HepG2 (cell line): Measurements from ENCODE around the gene ATPAF2. TPM values are rescaled to one million over a fixed set of nuclear protein-coding genes. Genes with fewer than 3 reads are reported as not detected.

Experiments used
- AGO2 ChIP-seq: fragments of 200-400 bp; formaldehyde crosslinking; optimal IDR thresholded peaks from 2 replicates; pipeline ENCODE3; 2017; ENCODE audit warnings: mild to moderate bottlenecking, low read depth, low read length, moderate library complexity
- DNMT1 ChIP-seq: sonication (generic); formaldehyde crosslinking; IDR thresholded peaks from 2 replicates; pipeline ENCODE4 v1.5.1; 2020; ENCODE audit warnings: mild to moderate bottlenecking, missing genetic modification reagents
- EED ChIP-seq: sonication (generic); formaldehyde crosslinking; IDR thresholded peaks from 2 replicates; pipeline ENCODE4 v1.5.0; 2020; ENCODE audit warnings: mild to moderate bottlenecking, missing genetic modification reagents
- GFI1 ChIP-seq: sonication (generic); formaldehyde crosslinking; IDR thresholded peaks from 2 replicates; pipeline ENCODE4 v1.5.0; 2020; ENCODE audit warnings: missing genetic modification reagents, mild to moderate bottlenecking, borderline replicate concordance
- KAT8 ChIP-seq: IDR thresholded peaks from 2 replicates; pipeline ENCODE4 v1.6.1; 2016; ENCODE audit warnings: missing genetic modification reagents, missing compliant biosample characterization
- MATR3 ChIP-seq: sonication (generic); formaldehyde crosslinking; IDR thresholded peaks from 2 replicates; pipeline ENCODE4 v1.4.0; 2020; ENCODE audit warnings: missing genetic modification reagents
- MLLT10 ChIP-seq: sonication (generic); formaldehyde crosslinking; IDR thresholded peaks from 2 replicates; pipeline ENCODE4 v1.4.0; 2020; ENCODE audit warnings: missing genetic modification reagents
- NCOA1 ChIP-seq: sonication (generic); formaldehyde crosslinking; IDR thresholded peaks from 2 replicates; pipeline ENCODE4 v1.9.0; 2021; ENCODE audit warnings: missing genetic modification reagents
- PHF20 ChIP-seq: sonication (generic); formaldehyde crosslinking; IDR thresholded peaks from 2 replicates; pipeline ENCODE4 v1.5.0; 2020; ENCODE audit warnings: mild to moderate bottlenecking, missing genetic modification reagents
- POLR2AphosphoS2 ChIP-seq: IDR thresholded peaks from 2 replicates; pipeline ENCODE4 v1.6.1; 2011; ENCODE audit warnings: low read depth, low read length, improper control_type of control experiment
- TAF1 ChIP-seq: sonication (generic); formaldehyde crosslinking; IDR thresholded peaks from 2 replicates; pipeline ENCODE4 v1.4.0; 2020; ENCODE audit warnings: missing genetic modification reagents
- TOE1 ChIP-seq: sonication (generic); formaldehyde crosslinking; IDR thresholded peaks from 2 replicates; pipeline ENCODE4 v1.4.0; 2020; ENCODE audit warnings: mild to moderate bottlenecking, missing genetic modification reagents
- ZFP37 ChIP-seq: sonication (generic); formaldehyde crosslinking; IDR thresholded peaks from 2 replicates; pipeline ENCODE4 v1.4.0; 2020; ENCODE audit warnings: missing genetic modification reagents, borderline replicate concordance
- ZSCAN12 ChIP-seq: sonication (generic); formaldehyde crosslinking; IDR thresholded peaks from 2 replicates; pipeline ENCODE4 v1.9.0; 2021; ENCODE audit warnings: mild to moderate bottlenecking, missing genetic modification reagents
- polyA plus RNA-seq, 8 experiments: library from polyadenylated mRNA; depleted of rRNA in 3 of 8; stranded (reverse) in 7 of 8; unstranded in 1 of 8; fragments of >200 nt; fragmentation: Illumina TruSeq in 4 of 8; extraction: Trizol in 4 of 8; gene quantifications; 2 replicates each; pipeline versions ENCODE4 v1.2.1 to v1.2.3, GENCODE V29; 2011 to 2016; ENCODE audit warnings: low read depth in 4 of 8, missing spikeins in 1 of 8, mixed read lengths in 1 of 8; ENCODE audit not compliant: insufficient read depth in 1 of 8
- total RNA-seq, 5 experiments: library from RNA; depleted of rRNA; stranded (reverse); fragments of >200 nt; fragmentation: Illumina TruSeq; extraction: Trizol; gene quantifications; 2 replicates each; pipeline ENCODE4 v1.2.3, GENCODE V29; 2016; ENCODE audit warnings: low read depth in 1 of 5
- TF ChIP-seq, protein P1 (sequence below): sonication (generic); formaldehyde crosslinking; IDR thresholded peaks from 2 replicates; pipeline ENCODE4 v1.8.0; 2022; ENCODE audit warnings: missing genetic modification reagents, mild to moderate bottlenecking, inconsistent platforms, borderline replicate concordance
- TF ChIP-seq, protein P2 (sequence below): IDR thresholded peaks from 2 replicates; pipeline ENCODE4 v1.6.1; 2018; ENCODE audit warnings: missing genetic modification reagents, mild to moderate bottlenecking, missing compliant biosample characterization
- TF ChIP-seq, protein P3 (sequence below): sonication (generic); formaldehyde crosslinking; IDR thresholded peaks from 2 replicates; pipeline ENCODE4 v1.9.0; 2022; ENCODE audit warnings: low read depth, missing genetic modification reagents
- TF ChIP-seq, protein P4 (sequence below): sonication (generic); formaldehyde crosslinking; IDR thresholded peaks from 2 replicates; pipeline ENCODE4 v1.4.0; 2020; ENCODE audit warnings: low read depth, missing genetic modification reagents
- TF ChIP-seq, protein P5 (sequence below): sonication (generic); formaldehyde crosslinking; IDR thresholded peaks from 2 replicates; pipeline ENCODE4 v1.5.0; 2020; ENCODE audit warnings: missing genetic modification reagents

ATPAF2 gene
- total and polyA plus RNA-seq, 2 of the 13 experiments (the other 11 are each of a cell fraction or from before 2014, with no cell fraction given): 15.0 to 16.5 TPM

DNA sequence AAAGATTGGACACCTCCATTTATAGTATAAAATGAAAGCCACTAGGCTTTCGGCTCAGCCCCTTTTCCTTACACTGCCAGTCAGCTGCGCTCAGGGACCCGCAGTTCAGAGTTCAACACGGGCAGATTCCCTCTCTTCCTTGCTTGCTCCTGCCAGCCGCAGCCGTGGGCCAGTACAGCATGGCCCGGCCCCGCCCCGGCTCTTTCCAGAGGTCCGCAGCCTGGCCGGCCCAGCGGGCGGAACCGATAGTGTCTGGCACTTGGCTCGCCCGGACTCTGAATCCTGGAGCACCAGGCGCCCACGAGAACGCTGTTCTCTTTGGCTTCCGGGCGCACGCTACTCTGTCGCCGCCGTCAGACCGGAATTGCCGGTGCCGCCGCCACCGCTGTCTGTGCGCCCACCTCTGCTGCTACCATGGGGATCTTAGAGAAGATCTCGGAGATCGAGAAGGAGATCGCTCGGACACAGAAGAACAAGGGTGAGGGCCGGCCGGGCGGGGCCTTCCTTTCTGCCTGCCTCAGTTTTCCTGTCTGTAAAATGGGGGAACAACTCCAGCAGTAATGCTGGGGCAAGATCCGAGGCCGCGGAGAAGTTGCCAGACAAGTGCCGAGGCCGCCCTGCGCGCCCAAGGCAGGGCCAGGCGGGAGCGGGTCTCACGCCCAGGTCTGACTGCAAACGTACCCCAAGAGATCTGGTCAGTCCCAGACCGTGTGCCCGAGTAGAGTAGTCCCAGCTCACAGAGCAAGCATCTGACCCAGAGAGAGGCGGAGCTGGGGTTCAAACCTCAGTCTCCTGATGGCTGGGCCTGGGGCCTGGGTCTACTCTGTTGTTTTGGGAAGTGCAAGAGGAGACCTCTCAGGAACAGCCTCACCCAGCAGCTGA lies 48.9 kb upstream of the ATPAF2 start, which contains the start of gene DRG2 (continued):
- peak; percentile 99 for TF ChIP-seq KAT8 (CRISPR knock-in tag)
- TF ChIP-seq, protein P1, sequence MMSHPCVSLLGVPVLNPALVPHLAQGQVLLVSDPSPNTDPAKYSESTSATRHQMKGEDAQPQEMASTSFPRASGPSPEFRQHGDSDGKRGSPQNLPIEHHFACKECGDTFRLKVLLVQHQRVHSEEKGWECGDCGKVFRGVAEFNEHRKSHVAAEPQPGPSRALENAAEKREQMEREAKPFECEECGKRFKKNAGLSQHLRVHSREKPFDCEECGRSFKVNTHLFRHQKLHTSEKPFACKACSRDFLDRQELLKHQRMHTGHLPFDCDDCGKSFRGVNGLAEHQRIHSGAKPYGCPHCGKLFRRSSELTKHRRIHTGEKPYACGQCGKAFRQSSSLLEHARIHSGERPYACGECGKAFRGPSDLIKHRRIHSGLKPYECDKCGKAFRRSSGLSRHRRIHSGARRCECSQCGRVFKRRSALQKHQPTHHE: peak; percentile 86
- no peak for TF ChIP-seq POLR2AphosphoS2
- TF ChIP-seq, protein P2, sequence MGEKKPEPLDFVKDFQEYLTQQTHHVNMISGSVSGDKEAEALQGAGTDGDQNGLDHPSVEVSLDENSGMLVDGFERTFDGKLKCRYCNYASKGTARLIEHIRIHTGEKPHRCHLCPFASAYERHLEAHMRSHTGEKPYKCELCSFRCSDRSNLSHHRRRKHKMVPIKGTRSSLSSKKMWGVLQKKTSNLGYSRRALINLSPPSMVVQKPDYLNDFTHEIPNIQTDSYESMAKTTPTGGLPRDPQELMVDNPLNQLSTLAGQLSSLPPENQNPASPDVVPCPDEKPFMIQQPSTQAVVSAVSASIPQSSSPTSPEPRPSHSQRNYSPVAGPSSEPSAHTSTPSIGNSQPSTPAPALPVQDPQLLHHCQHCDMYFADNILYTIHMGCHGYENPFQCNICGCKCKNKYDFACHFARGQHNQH (CRISPR knock-in tag): peak; percentile 97
- TF ChIP-seq DNMT1 (CRISPR knock-in tag): peak; percentile 81; the same call in 1 of the 2 replicates
- TF ChIP-seq, protein P3, sequence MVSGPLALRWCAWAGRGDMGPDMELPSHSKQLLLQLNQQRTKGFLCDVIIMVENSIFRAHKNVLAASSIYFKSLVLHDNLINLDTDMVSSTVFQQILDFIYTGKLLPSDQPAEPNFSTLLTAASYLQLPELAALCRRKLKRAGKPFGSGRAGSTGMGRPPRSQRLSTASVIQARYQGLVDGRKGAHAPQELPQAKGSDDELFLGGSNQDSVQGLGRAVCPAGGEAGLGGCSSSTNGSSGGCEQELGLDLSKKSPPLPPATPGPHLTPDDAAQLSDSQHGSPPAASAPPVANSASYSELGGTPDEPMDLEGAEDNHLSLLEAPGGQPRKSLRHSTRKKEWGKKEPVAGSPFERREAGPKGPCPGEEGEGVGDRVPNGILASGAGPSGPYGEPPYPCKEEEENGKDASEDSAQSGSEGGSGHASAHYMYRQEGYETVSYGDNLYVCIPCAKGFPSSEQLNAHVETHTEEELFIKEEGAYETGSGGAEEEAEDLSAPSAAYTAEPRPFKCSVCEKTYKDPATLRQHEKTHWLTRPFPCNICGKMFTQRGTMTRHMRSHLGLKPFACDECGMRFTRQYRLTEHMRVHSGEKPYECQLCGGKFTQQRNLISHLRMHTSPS (CRISPR knock-in tag): peak; percentile 42
- peak; percentile 77; the same call in 1 of the 2 replicates for TF ChIP-seq GFI1 (CRISPR knock-in tag)
- TF ChIP-seq TOE1: peak; percentile 98
- peak; percentile 91 for TF ChIP-seq NCOA1
- peak; percentile 47 for TF ChIP-seq AGO2
- peak; percentile 85 for TF ChIP-seq TAF1 (CRISPR knock-in tag)
- TF ChIP-seq PHF20: peak; percentile 98
- no peak for TF ChIP-seq MATR3 (CRISPR knock-in tag)
- TF ChIP-seq, protein P4, sequence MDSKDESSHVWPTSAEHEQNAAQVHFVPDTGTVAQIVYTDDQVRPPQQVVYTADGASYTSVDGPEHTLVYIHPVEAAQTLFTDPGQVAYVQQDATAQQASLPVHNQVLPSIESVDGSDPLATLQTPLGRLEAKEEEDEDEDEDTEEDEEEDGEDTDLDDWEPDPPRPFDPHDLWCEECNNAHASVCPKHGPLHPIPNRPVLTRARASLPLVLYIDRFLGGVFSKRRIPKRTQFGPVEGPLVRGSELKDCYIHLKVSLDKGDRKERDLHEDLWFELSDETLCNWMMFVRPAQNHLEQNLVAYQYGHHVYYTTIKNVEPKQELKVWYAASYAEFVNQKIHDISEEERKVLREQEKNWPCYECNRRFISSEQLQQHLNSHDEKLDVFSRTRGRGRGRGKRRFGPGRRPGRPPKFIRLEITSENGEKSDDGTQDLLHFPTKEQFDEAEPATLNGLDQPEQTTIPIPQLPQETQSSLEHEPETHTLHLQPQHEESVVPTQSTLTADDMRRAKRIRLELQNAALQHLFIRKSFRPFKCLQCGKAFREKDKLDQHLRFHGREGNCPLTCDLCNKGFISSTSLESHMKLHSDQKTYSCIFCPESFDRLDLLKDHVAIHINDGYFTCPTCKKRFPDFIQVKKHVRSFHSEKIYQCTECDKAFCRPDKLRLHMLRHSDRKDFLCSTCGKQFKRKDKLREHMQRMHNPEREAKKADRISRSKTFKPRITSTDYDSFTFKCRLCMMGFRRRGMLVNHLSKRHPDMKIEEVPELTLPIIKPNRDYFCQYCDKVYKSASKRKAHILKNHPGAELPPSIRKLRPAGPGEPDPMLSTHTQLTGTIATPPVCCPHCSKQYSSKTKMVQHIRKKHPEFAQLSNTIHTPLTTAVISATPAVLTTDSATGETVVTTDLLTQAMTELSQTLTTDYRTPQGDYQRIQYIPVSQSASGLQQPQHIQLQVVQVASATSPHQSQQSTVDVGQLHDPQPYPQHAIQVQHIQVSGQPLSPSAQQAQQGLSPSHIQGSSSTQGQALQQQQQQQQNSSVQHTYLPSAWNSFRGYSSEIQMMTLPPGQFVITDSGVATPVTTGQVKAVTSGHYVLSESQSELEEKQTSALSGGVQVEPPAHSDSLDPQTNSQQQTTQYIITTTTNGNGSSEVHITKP (CRISPR knock-in tag): peak; percentile 79
- no peak for TF ChIP-seq EED (CRISPR knock-in tag)
- peak; percentile 40; the same call in 1 of the 2 replicates for TF ChIP-seq ZSCAN12 (CRISPR knock-in tag)
- TF ChIP-seq, protein P5, sequence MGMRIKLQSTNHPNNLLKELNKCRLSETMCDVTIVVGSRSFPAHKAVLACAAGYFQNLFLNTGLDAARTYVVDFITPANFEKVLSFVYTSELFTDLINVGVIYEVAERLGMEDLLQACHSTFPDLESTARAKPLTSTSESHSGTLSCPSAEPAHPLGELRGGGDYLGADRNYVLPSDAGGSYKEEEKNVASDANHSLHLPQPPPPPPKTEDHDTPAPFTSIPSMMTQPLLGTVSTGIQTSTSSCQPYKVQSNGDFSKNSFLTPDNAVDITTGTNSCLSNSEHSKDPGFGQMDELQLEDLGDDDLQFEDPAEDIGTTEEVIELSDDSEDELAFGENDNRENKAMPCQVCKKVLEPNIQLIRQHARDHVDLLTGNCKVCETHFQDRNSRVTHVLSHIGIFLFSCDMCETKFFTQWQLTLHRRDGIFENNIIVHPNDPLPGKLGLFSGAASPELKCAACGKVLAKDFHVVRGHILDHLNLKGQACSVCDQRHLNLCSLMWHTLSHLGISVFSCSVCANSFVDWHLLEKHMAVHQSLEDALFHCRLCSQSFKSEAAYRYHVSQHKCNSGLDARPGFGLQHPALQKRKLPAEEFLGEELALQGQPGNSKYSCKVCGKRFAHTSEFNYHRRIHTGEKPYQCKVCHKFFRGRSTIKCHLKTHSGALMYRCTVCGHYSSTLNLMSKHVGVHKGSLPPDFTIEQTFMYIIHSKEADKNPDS (CRISPR knock-in tag): peak; percentile 77; the same call in 1 of the 2 replicates
- no peak for TF ChIP-seq MLLT10
- 0 out of 2 replicates have a peak, but pooled peaks have one; percentile 48 for TF ChIP-seq ZFP37 (CRISPR knock-in tag)
